GM19025 (cell line): ENCODE results near the gene SEC22A.
"Not testable (repeated sequence)": the region's sequence is repeated elsewhere in the genome, so short reads cannot be mapped to it uniquely, and the experiment has no call there.

Source experiments
- ATAC-seq: cut with Tn5 transposase; IDR thresholded peaks from one replicate; pipeline ENCODE4 v1.9.1; 2021; ENCODE audit warnings: mild to moderate bottlenecking, low read depth, moderate library complexity; ENCODE audit not compliant: unreplicated experiment

The SEC22A gene

GRCh38 chr3:123169492-123169929, 32.2 kb upstream of the SEC22A start:
- ATAC-seq, result no peak

GRCh38 chr3:123169930-123170329, 31.8 kb upstream of the SEC22A start:
- ATAC-seq, result no peak

GRCh38 chr3:123180791-123181190, 21.0 kb upstream of the SEC22A start:
- ATAC-seq, result no peak

GRCh38 chr3:123186695-123187094, 15.0 kb upstream of the SEC22A start:
- ATAC-seq, result no peak

- no peak for ATAC-seq
These were observed 13.7 kb upstream of the SEC22A start for GRCh38 chr3:123188058-123188457.

GRCh38 chr3:123193448-123194101, 8.2 kb upstream of the SEC22A start:
- no peak for ATAC-seq

- no peak for ATAC-seq
These were observed 7.2 kb upstream of the SEC22A start for GRCh38 chr3:123194552-123194951.

- no peak for ATAC-seq
These were observed 3.4 kb upstream of the SEC22A start for GRCh38 chr3:123198372-123198771.

GRCh38 chr3:123201223-123201556, 553 bp upstream of the SEC22A start:
- no peak for ATAC-seq

GRCh38 chr3:123202451-123202850, 708 bp downstream of the SEC22A start:
- ATAC-seq, result no peak

- no peak for ATAC-seq
These were observed 17.2 kb downstream of the SEC22A start for GRCh38 chr3:123218990-123219389.

- not testable (repeated sequence) for ATAC-seq
These were observed 19.6 kb downstream of the SEC22A start for GRCh38 chr3:123221369-123221768.

- no peak for ATAC-seq
These were observed 23.3 kb downstream of the SEC22A start for GRCh38 chr3:123225016-123225415.

- ATAC-seq, result no peak
These were observed 24.8 kb downstream of the SEC22A start for GRCh38 chr3:123226549-123226948.

GRCh38 chr3:123229145-123229544, 27.4 kb downstream of the SEC22A start:
- no peak for ATAC-seq

GRCh38 chr3:123236902-123237301, 35.2 kb downstream of the SEC22A start:
- ATAC-seq, result no peak

GRCh38 chr3:123239186-123239585, 37.4 kb downstream of the SEC22A start:
- ATAC-seq, result not testable (repeated sequence)

- no peak for ATAC-seq
These were observed 38.0 kb downstream of the SEC22A start for GRCh38 chr3:123239756-123240155.

GRCh38 chr3:123244128-123244527, 42.4 kb downstream of the SEC22A start:
- ATAC-seq, result no peak

GRCh38 chr3:123246866-123247265, 45.1 kb downstream of the SEC22A start:
- no peak for ATAC-seq

- no peak for ATAC-seq
These were observed 54.5 kb downstream of the SEC22A start for GRCh38 chr3:123256256-123256655.

- no peak for ATAC-seq
These were observed 56.6 kb downstream of the SEC22A start for GRCh38 chr3:123258359-123258758.
